Upper lobe of left lung (tissue), 4 donors: Measurements from ENCODE around the gene ANKRD65.

Experiments used
- EP300 ChIP-seq, 4 donors: sonication (generic); formaldehyde crosslinking; IDR thresholded peaks; one replicate each; pipeline ENCODE4 v1.5.1; 2017; ENCODE audit warnings: antibody characterized with exemption in 4 of 4, control low read depth in 2 of 4
- POLR2A ChIP-seq, 4 donors: fragments of 450-650 bp; IDR thresholded peaks; one replicate each; pipeline ENCODE4 v1.5.1; 2016 to 2017; ENCODE audit warnings: antibody characterized with exemption in 4 of 4, mild to moderate bottlenecking in 2 of 4
- POLR2AphosphoS5 ChIP-seq, 2 donors: sonication (generic); formaldehyde crosslinking; IDR thresholded peaks; one replicate each; pipeline ENCODE4 v1.5.1; 2017; ENCODE audit warnings: antibody characterized with exemption in 2 of 2
- TF ChIP-seq, protein P1 (sequence below), 6 experiments: fragments of 450-650 bp in 4 of 6; fragments of 200-600 bp in 2 of 6; sonication (generic) in 2 of 6; IDR thresholded peaks; one replicate each; pipeline ENCODE4 v1.5.1; 2016 to 2019; ENCODE audit warnings: antibody characterized with exemption in 6 of 6

DNA sequence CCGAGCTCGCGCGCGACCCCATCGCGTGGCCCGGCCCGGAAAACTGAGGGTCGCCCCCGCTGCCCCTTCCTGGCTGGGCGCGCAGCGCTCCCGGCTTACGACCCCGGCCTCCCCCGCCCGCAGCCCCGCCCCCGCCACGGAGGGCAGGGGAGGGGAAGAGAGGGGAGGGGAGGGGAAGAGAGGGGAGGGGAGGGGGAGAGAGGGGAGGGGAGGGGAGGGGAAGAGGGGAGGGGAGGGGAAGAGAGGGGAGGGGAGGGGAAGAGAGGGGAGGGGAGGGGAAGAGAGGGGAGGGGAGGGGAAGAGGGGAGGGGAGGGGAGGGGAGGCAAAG lies 6.7 kb upstream of the ANKRD65 start:
- TF ChIP-seq, protein P1, sequence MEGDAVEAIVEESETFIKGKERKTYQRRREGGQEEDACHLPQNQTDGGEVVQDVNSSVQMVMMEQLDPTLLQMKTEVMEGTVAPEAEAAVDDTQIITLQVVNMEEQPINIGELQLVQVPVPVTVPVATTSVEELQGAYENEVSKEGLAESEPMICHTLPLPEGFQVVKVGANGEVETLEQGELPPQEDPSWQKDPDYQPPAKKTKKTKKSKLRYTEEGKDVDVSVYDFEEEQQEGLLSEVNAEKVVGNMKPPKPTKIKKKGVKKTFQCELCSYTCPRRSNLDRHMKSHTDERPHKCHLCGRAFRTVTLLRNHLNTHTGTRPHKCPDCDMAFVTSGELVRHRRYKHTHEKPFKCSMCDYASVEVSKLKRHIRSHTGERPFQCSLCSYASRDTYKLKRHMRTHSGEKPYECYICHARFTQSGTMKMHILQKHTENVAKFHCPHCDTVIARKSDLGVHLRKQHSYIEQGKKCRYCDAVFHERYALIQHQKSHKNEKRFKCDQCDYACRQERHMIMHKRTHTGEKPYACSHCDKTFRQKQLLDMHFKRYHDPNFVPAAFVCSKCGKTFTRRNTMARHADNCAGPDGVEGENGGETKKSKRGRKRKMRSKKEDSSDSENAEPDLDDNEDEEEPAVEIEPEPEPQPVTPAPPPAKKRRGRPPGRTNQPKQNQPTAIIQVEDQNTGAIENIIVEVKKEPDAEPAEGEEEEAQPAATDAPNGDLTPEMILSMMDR (IDR thresholded peaks at IDR 0.05), result no peak
- TF ChIP-seq POLR2AphosphoS5 (IDR thresholded peaks at IDR 0.05) (no peak), POLR2A (IDR thresholded peaks at IDR 0.05) (no peak), EP300 (IDR thresholded peaks at IDR 0.05) (no peak)
